ENCODE data around the gene RNF148. TPM values are rescaled to one million over a fixed set of nuclear protein-coding genes. Genes with fewer than 3 reads are reported as not detected.

The RNF148 gene
- total RNA-seq, 1 donor from 2014 or later: 0.50 TPM

GRCh38 chr7:122695816-122696215 is 6.9 kb downstream of the RNF148 start:
- H3K27ac Mint-ChIP-seq (ENCODE audit: unreplicated experiment): no peak overlapping the region

GRCh38 chr7:122694697-122695096 is 8.0 kb downstream of the RNF148 start:
- no peak for FAIRE-seq
- H3K79me2 ChIP-seq (ENCODE audit: insufficient read depth, low read length): no peaks in the 10 kb centered on the region
- H4K20me1 ChIP-seq (ENCODE audit: insufficient read depth, low read length): no peaks in the 10 kb centered on the region
- no peak overlapping the region for H2AFZ ChIP-seq (ENCODE audit: low read depth, low read length)
- Mint-ChIP-seq H3K27ac (ENCODE audit: unreplicated experiment) (no peak overlapping the region), H3K4me3 (ENCODE audit: unreplicated experiment) (no peak overlapping the region), H3K36me3 (ENCODE audit: low read depth, unreplicated experiment) (peaks cover 2% of the 10 kb centered on the region), H3K27me3 (ENCODE audit: low read depth, unreplicated experiment) (no peaks in the 10 kb centered on the region), H3K9me3 (ENCODE audit: unreplicated experiment) (peaks cover 2% of the 10 kb centered on the region), H3K4me1 (ENCODE audit: low read depth, unreplicated experiment) (no peaks in the 10 kb centered on the region)
- no peak for DNase-seq (ENCODE audit: low read depth)
- no peak overlapping the region for H3K9ac ChIP-seq (ENCODE audit: low read length)
- no peak for TF ChIP-seq CTCF (IDR thresholded peaks at IDR 0.05; ENCODE audit: insufficient read depth, low read depth, low read length)
- no peak for TF ChIP-seq EZH2 (IDR thresholded peaks at IDR 0.05; ENCODE audit: insufficient read depth, low read length)
- H3K4me3 ChIP-seq (ENCODE audit: insufficient read depth, low read depth, low read length): no peak overlapping the region
- no peaks in the 10 kb centered on the region for H3K4me1 ChIP-seq (ENCODE audit: insufficient read depth, low read length)
- no peaks in the 10 kb centered on the region for H3K27me3 ChIP-seq (ENCODE audit: insufficient read depth, low read length)
- H3K36me3 ChIP-seq (ENCODE audit: insufficient read depth, low read length): no peaks in the 10 kb centered on the region
- no peak overlapping the region for H3K27ac ChIP-seq (ENCODE audit: low read depth, low read length)
- no peaks in the 10 kb centered on the region for H3K9me3 ChIP-seq (ENCODE audit: insufficient read depth, low read depth, low read length)
- H3K4me2 ChIP-seq (ENCODE audit: low read length): no peak overlapping the region

More at GRCh38 chr7:122695816-122696215, 6.9 kb downstream of the RNF148 start:
- Histone ChIP-seq H3K27ac (ENCODE audit: low read depth, low read length) (no peak overlapping the region), H3K9ac (ENCODE audit: low read length) (no peak overlapping the region), H3K4me1 (ENCODE audit: insufficient read depth, low read length) (no peaks in the 10 kb centered on the region), H3K79me2 (ENCODE audit: insufficient read depth, low read length) (no peaks in the 10 kb centered on the region), H4K20me1 (ENCODE audit: insufficient read depth, low read length) (no peaks in the 10 kb centered on the region), H2AFZ (ENCODE audit: low read depth, low read length) (no peak overlapping the region), H3K4me2 (ENCODE audit: low read length) (no peak overlapping the region), H3K36me3 (ENCODE audit: insufficient read depth, low read length) (no peaks in the 10 kb centered on the region), H3K4me3 (ENCODE audit: insufficient read depth, low read depth, low read length) (no peak overlapping the region), H3K9me3 (ENCODE audit: insufficient read depth, low read depth, low read length) (no peaks in the 10 kb centered on the region), H3K27me3 (ENCODE audit: insufficient read depth, low read length) (no peaks in the 10 kb centered on the region)
- H3K4me1 Mint-ChIP-seq (ENCODE audit: low read depth, unreplicated experiment): no peaks in the 10 kb centered on the region
- H3K27me3 Mint-ChIP-seq (ENCODE audit: low read depth, unreplicated experiment): no peaks in the 10 kb centered on the region
- TF ChIP-seq CTCF (IDR thresholded peaks at IDR 0.05; ENCODE audit: insufficient read depth, low read depth, low read length): no peak
- TF ChIP-seq EZH2 (IDR thresholded peaks at IDR 0.05; ENCODE audit: insufficient read depth, low read length): no peak
- DNase-seq (ENCODE audit: low read depth) (no peak), FAIRE-seq (no peak)
- H3K36me3 Mint-ChIP-seq (ENCODE audit: low read depth, unreplicated experiment): peaks cover 2% of the 10 kb centered on the region
- H3K4me3 Mint-ChIP-seq (ENCODE audit: unreplicated experiment): no peak overlapping the region
- H3K9me3 Mint-ChIP-seq (ENCODE audit: unreplicated experiment): peaks cover 2% of the 10 kb centered on the region

- no peaks in the 10 kb centered on the region for H4K20me1 ChIP-seq (ENCODE audit: insufficient read depth, low read length)
- H3K4me3 Mint-ChIP-seq (ENCODE audit: unreplicated experiment): no peak overlapping the region
- no peak for FAIRE-seq
Measured at GRCh38 chr7:122692769-122693309, 9.9 kb downstream of the RNF148 start.

More at GRCh38 chr7:122692769-122693309, 9.9 kb downstream of the RNF148 start:
- Histone ChIP-seq H3K27me3 (ENCODE audit: insufficient read depth, low read length) (no peaks in the 10 kb centered on the region), H3K9ac (ENCODE audit: low read length) (no peak overlapping the region), H3K4me2 (ENCODE audit: low read length) (no peak overlapping the region), H3K79me2 (ENCODE audit: insufficient read depth, low read length) (no peaks in the 10 kb centered on the region), H3K27ac (ENCODE audit: low read depth, low read length) (no peak overlapping the region), H3K4me3 (ENCODE audit: insufficient read depth, low read depth, low read length) (no peak overlapping the region), H3K4me1 (ENCODE audit: insufficient read depth, low read length) (no peaks in the 10 kb centered on the region), H2AFZ (ENCODE audit: low read depth, low read length) (no peak overlapping the region), H3K9me3 (ENCODE audit: insufficient read depth, low read depth, low read length) (no peaks in the 10 kb centered on the region), H3K36me3 (ENCODE audit: insufficient read depth, low read length) (no peaks in the 10 kb centered on the region)
- H3K27me3 Mint-ChIP-seq (ENCODE audit: low read depth, unreplicated experiment): no peaks in the 10 kb centered on the region
- no peak overlapping the region for H3K27ac Mint-ChIP-seq (ENCODE audit: unreplicated experiment)
- peaks cover 2% of the 10 kb centered on the region for H3K36me3 Mint-ChIP-seq (ENCODE audit: low read depth, unreplicated experiment)
- TF ChIP-seq CTCF (IDR thresholded peaks at IDR 0.05; ENCODE audit: insufficient read depth, low read depth, low read length) (no peak), EZH2 (IDR thresholded peaks at IDR 0.05; ENCODE audit: insufficient read depth, low read length) (no peak)
- H3K4me1 Mint-ChIP-seq (ENCODE audit: low read depth, unreplicated experiment): no peaks in the 10 kb centered on the region
- H3K9me3 Mint-ChIP-seq (ENCODE audit: unreplicated experiment): peaks cover 2% of the 10 kb centered on the region
- no peak for DNase-seq (ENCODE audit: low read depth)
